ENCODE results near the gene SPIRE2.
A peak's percentile ranks its signal among the peaks of the same experiment; 100 is the strongest.
"Not testable (repeated sequence)": the region's sequence is repeated elsewhere in the genome, so short reads cannot be mapped to it uniquely, and the experiment has no call there.

The SPIRE2 gene

DNA sequence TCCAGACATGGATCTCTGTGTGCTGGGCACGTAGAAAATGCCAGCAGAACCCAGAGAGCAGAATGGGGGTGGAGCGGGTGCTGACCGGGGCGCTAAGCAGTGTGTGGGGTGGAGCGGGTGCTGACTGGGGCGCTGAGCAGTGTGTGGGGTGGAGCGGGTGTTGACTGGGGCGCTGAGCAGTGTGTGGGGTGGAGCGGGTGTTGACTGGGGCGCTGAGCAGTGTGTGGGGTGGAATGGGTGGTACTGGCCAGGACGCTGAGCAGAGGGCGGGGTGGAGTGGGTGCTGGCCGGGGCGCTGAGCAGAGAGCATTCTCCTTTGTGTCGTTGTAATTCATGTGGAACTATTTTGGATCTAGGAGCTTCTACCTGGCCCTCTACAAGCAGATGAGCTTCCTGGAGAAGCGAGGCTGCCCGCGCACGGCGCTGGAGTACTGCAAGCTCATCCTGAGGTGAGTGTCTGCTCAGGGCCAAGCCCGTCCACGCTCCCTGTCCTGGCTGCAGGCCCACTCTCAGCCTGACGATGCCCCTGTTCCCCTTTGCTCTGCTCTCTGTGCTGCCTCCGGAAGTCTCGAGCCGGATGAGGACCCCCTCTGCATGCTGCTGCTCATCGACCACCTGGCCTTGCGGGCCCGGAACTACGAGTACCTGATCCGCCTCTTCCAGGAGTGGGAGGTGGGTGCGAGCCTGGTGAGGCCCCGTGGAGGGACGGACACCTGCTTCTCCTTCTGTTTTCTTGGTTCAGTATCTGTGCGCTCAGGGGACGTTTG is 70.1 kb downstream of the SPIRE2 start:
- no peak for DNase-seq (ENCODE audit: low read depth)

DNA sequence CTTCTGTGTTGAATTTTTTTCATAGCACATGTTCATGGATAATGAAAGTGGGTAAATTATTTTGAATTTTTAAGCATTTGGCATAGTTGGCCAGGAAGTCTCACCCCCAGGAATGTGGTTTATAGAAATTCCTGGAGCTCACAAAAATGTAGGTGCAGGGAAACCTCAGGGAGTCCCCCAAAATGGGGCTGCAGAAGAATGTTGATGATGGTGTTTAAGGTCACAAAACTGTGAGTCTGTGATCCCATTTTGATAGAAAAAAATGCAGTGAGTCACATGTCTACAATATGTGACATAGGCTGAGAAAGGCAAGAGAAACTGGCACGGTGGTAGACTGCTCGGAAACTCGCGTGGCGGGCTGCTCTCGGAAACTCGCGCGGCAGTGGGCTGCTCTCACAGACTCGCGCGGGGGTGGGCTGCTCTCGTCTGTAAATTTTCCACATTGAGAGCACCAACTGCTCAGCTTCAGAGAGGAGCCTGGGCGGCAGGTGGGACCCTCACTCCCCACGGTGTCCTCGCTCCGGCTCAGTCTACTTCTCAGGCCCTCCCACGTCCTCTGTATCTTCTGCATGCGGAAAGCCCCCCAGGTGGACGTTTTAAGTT is 71.7 kb downstream of the SPIRE2 start:
- peak; percentile 43 for DNase-seq (ENCODE audit: low read depth)

GRCh38 chr16:89900885-89901284 is 72.6 kb downstream of the SPIRE2 start:
- DNase-seq (ENCODE audit: low read depth), result no peak

DNA sequence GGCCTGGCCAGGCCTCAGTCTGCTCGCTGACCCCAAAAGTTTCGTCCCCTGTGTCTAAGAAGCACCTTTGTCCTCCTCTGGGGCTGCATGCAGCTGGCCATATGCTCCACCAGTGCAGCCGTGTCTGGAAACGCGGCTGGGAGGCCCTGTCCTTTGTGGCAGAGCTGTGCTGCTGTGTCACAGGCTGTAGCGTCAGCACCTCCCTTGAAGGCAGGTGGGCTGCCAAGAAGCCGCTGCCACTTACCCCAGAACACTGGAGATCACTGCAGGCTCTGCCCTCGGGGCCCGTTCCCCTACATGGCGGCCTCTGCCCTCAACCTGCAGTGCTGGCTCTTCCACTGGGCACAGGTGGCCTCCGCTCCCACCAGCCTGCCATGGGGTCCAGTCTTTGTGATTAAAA is 74.7 kb downstream of the SPIRE2 start:
- no peak for DNase-seq (ENCODE audit: low read depth)

GRCh38 chr16:89903908-89904515 is 75.7 kb downstream of the SPIRE2 start:
- no peak for DNase-seq (ENCODE audit: low read depth)

DNA sequence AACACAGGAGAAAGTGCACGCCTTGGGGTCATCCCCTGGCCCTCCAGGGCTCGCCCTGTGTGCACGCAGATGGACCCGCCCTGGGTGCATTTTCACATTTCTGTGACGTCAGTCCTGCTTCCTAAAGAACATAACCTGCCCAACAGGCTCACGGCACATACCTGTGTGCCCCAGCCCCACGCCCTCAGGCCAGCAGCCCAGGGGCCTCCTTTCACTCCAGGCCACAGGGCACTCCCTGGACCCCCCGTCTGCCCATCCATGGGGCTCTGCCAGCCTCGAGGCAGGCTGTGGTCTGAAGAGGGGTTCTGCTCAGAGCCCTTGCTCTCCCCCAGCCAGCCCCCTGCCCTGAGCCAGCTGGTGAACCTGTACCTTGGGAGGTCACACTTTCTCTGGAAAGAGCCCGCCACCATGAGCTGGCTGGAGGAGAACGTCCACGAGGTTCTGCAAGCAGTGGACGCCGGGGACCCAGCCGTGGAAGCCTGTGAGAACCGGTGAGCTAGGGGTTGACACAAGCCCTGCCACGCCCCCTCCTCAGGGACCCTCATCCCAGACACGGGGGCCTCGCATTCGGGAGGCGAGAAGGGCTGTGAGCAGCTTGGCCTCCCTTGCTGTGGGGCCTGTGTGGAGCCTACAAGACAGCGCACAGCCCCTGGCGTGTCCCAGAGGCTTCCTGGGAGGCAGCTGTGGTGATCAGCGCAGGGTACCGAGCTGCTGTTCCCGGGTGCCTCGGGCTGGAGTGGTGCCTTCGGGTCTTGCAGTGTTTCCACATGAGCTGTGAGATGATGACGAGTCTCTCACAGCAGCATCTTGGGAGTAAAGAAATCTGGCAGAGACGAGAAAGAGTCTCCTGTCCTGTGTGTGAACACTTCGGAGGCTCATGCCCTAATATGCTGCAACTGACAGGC is 76.6 kb downstream of the SPIRE2 start:
- DNase-seq (ENCODE audit: low read depth), result no peak

GRCh38 chr16:89905511-89906139 is 77.3 kb downstream of the SPIRE2 start:
- DNase-seq (ENCODE audit: low read depth), result no peak

DNA sequence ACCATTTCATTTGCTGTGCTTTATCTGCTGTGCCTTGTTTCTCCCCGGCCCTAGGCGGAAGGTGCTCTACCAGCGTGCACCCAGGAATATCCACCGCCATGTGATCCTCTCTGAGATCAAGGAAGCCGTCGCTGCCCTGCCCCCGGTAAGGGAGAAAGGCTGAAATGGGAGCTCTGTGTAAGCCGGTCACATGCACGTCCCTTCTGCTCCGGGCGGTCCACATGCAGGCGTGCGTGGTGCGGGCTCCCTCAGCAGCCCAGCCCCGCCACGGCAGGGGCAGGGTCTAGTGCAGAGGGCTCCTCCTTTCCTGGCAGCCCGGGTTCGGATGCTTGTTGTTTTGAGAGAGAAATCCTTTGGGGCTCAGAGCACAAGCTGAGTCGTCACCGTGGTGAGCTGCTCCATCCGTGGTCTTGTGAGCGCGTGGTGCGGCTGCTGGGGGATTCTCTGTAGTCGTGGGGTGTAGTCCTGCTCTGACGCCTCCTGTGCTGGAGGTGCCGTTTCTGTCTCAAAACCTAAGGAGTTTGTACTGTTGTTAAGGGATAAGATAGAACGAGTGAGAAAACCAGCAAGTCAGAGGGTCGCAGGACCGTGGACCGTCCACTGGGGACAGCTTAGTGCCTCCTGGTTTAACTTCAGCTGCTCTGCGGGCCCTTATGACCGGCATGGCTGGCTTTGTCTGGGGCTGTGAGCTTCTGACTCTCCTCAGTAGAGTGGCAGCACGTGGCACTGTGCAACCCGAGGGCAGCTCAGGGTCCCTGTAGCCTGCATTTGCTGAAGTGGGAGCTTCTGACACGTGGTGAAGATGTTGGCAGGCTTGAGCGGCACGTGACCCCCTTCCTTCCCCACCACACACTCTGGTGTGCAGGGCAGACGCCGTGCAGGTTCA is 78.1 kb downstream of the SPIRE2 start:
- DNase-seq (ENCODE audit: low read depth), result no peak

DNA sequence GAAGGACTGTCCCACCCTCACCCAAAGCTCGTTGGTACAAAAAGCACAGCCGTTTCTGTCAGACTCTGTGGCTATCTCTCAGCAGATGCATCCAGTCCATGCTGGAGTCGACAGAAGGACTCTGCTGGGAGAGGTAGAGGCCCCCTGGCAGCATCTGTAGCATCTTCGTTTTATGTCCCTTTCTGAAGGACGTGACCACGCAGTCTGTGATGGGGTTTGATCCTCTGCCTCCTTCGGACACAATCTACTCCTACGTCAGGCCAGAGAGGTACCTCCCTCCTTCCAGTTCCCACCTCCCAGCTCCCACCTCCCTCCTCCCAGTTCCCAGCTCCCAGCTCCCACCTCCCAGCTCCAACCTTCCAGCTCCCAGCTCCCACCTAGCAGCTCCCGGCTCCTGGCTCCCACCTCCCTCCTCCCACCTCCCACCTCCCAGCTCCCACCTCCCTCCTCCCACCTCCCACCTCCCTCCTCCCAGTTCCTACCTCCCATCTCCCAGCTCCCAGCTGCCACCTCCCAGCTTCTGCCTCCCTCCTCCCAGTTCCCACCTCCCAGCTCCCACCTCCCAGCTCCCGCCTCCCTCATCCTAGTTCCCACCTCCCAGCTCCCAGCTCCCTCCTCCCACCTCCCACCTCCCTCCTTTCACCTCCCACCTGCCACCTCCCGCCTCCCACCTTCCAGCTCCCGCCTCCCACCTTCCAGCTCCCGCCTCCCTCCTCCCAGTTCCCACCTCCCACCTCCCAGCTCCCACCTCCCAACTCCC is 79.0 kb downstream of the SPIRE2 start:
- DNase-seq (ENCODE audit: low read depth), result no peak

DNA sequence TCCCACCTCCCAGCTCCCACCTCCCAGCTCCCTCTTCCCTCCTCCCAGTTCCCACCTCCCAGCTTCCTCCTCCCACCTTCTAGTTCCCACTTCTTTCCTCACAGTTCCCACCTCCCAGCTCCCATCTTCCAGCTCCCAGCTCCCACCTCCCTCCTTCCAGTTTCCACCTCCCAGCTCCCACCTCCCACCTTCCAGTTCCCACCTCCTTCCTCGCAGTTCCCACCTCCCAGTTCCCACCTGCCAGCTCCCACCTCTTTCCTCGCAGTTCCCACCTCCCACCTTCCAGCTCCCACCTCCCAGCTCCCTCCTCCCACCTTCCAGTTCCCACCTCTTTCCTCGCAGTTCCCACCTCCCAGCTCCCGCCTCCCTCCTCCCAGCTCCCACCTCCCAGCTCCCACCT is 80.0 kb downstream of the SPIRE2 start:
- no peak for DNase-seq (ENCODE audit: low read depth)

GRCh38 chr16:89909777-89910716 is 81.8 kb downstream of the SPIRE2 start:
- peak; percentile 84 for DNase-seq (ENCODE audit: low read depth)

GRCh38 chr16:89910717-89911354 is 82.6 kb downstream of the SPIRE2 start:
- no peak for DNase-seq (ENCODE audit: low read depth)

DNA sequence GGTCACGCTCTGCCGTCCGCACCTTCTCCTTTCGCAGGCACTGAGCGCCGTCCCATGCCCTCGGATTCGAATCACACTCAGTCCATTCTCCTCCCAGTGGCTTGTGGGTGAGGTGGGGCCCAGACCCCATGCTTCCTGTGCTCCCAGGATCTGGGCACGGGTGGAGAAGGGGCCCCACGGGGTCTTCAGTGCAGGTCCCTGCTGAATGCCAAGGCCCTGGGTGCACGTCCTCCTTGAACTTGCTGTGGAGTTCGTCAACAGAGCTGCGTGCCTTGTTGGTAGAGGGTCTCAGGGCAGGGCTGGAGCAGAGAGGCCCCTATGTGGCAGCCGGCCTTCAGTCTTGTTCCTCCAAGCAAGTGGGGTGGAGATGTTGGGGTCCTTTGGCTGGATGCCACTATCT is 83.1 kb downstream of the SPIRE2 start:
- no peak for DNase-seq (ENCODE audit: low read depth)

- DNase-seq (ENCODE audit: low read depth), result no peak
Measured at GRCh38 chr16:89912143-89912542, 83.9 kb downstream of the SPIRE2 start.

DNA sequence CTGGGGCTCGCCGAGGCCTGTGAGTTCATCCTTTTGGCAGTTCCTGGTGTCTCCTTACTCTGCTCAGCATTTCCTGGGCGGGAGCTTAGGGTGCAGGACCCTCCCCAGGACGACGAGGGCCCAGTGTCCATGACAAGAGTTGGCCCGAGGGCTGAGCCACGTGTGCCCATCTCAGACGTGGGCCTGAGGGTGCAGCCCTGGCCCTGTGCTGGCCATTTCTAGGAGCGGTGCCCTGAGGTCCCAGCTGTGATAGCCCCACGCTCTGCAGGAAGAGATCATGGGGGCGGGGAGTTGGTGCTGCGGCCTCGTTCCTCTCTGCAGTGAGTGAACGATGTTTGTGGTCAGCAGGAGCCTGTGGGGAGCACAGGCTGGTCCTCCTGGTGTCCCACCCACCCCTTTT is 84.4 kb downstream of the SPIRE2 start:
- no peak for DNase-seq (ENCODE audit: low read depth)

- no peak for DNase-seq (ENCODE audit: low read depth)
Measured at GRCh38 chr16:89913408-89914387, 85.4 kb downstream of the SPIRE2 start.

DNA sequence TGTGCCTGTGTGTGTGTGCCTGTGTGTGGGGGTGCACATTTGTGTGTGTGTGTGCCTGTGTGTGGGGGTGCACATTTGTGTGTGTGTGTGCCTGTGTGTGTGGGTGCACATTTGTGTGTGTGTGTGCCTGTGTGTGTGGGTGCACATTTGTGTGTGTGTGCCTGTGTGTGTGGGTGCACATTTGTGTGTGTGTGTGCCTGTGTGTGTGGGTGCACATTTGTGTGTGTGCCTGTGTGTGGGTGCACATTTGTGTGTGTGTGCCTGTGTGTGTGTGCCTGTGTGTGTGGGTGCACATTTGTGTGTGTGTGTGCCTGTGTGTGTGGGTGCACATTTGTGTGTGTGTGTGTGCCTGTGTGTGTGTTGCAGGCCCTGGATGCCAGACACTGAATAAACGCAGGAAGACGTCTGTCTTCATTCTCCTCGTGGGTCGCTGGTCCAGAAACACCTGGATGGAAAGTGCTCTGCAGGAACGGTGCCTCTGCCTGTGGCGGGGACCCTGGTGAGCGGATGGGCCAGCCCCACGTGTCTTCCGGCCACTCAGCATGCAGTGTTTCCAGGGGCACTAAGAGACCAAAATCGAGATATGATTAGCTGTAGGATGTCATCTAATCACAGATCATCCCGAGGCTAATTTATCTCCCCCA is 86.5 kb downstream of the SPIRE2 start:
- DNase-seq (ENCODE audit: low read depth), result not testable (repeated sequence)
